SU-DHL-6 (cell line): ENCODE measurements around the gene KITLG.

Source experiments
- H2AFZ ChIP-seq: fragments of 200-600 bp; sonication (generic); 2 replicates; pipeline ENCODE4 v1.6.1; 2014; ENCODE audit warnings: low read depth, mild to moderate bottlenecking, moderate library complexity, mixed read lengths, antibody characterized with exemption, low read length; ENCODE audit not compliant: severe bottlenecking
- H3F3A ChIP-seq: fragments of 200-600 bp; shearing (Covaris generic); 2 replicates; pipeline ENCODE4 v1.6.0; 2016; ENCODE audit warnings: antibody characterized with exemption, mild to moderate bottlenecking; ENCODE audit not compliant: insufficient read depth
- H3K27ac ChIP-seq: fragments of 200-600 bp; sonication (generic); 2 replicates; pipeline ENCODE4 v1.5.1; 2016; ENCODE audit warnings: low read depth, mild to moderate bottlenecking, low read length, moderate library complexity, mixed read lengths
- H3K27me3 ChIP-seq: fragments of 200-600 bp; sonication (generic), shearing (Covaris generic); 2 replicates; pipeline ENCODE4 v1.6.0; 2014; ENCODE audit warnings: mild to moderate bottlenecking, low read length
- H3K36me3 ChIP-seq: fragments of 200-600 bp; sonication (generic); 2 replicates; pipeline ENCODE4 v1.6.1; 2014; ENCODE audit warnings: mild to moderate bottlenecking, low read length, mixed read lengths
- H3K4me2 ChIP-seq: fragments of 300-600, 200-600 bp; shearing (Covaris generic), sonication (generic); 2 replicates; pipeline ENCODE4 v1.6.0; 2014; ENCODE audit warnings: low read length, low read depth, mild to moderate bottlenecking; ENCODE audit not compliant: poor library complexity, severe bottlenecking
- H3K4me3 ChIP-seq: fragments of 200-600 bp; sonication (generic); 2 replicates; pipeline ENCODE4 v1.5.1; 2014; ENCODE audit warnings: antibody characterized with exemption, low read length, mild to moderate bottlenecking, mixed read lengths; ENCODE audit not compliant: insufficient read depth, poor library complexity, severe bottlenecking
- H3K79me2 ChIP-seq: fragments of 200-600 bp; sonication (generic); 2 replicates; pipeline ENCODE4 v1.6.1; 2014; ENCODE audit warnings: mild to moderate bottlenecking, low read length, moderate library complexity; ENCODE audit not compliant: insufficient read depth
- H3K9ac ChIP-seq: fragments of 200-600 bp; sonication (generic); 2 replicates; pipeline ENCODE4 v1.7.0; 2014; ENCODE audit warnings: mild to moderate bottlenecking, low read length
- H3K9me2 ChIP-seq: fragments of 200-600 bp; sonication (generic); replicated peaks from 2 replicates; pipeline ENCODE4 v1.6.1; 2014; ENCODE audit warnings: low read length; ENCODE audit not compliant: insufficient read depth
- H3K9me3 ChIP-seq: fragments of 200-600 bp; sonication (generic); 2 replicates; pipeline ENCODE4 v1.6.1; 2014; ENCODE audit warnings: low read length, mixed read lengths; ENCODE audit not compliant: insufficient read depth
- H4K20me1 ChIP-seq: fragments of 200-600 bp; sonication (generic); 2 replicates; pipeline ENCODE4 v1.6.1; 2014; ENCODE audit warnings: low read depth, mild to moderate bottlenecking, antibody characterized with exemption, low read length, moderate library complexity, mixed read lengths
- EZH2phosphoT487 ChIP-seq: fragments of 200-600 bp; sonication (generic), shearing (Covaris generic); conservative IDR thresholded peaks from 2 replicates; pipeline ENCODE4 v1.6.1; 2018; ENCODE audit warnings: mild to moderate bottlenecking, antibody characterized with exemption, low read length, moderate library complexity, mixed read lengths
- TF ChIP-seq, protein P1 (sequence below): fragments of 200-600 bp; sonication (generic); IDR thresholded peaks from one replicate; pipeline ENCODE4 v1.5.1; 2017; ENCODE audit warnings: antibody characterized with exemption, mild to moderate bottlenecking, low read length, moderate library complexity; ENCODE audit not compliant: insufficient read depth, poor library complexity, severe bottlenecking

KITLG gene

DNA sequence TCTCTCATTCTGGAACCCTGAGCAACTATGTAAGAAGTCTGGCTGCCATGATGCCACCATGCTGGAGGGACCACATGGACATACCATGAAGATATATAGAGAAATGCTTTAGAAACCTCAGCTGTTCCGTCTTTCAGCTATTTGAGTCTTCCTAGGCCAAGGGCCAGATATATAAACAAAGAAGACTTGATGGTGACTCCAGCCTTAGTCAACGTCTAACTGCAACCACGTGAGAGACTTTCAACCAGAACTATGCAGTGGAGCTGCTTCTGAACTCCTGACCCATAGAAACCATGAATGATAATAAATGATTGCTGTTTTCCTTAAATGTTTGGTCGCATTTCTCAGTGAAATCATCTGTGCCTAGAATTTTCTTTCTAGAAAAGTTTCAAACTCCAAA lies 20.0 kb upstream of the KITLG start:
- H3K4me2 ChIP-seq, result no peak overlapping the region

DNA sequence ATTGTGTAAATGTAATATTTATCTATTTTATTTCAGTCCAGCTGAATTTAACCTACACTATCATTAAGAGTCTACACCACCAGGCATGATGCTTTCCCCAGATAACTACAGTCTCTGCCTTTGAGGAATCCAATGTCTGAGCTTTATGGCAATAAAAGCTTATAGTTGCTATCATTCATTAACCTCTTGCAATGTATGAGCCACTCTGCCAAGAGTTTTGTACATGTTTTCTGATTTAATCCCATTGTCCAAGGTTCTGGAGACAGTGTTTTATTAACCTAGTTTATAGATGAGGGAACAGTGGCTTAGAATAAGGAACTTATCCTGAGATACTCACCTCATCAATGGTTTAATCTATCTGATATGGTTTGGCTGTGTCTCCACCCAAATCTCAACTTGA lies 17.1 kb upstream of the KITLG start:
- no peaks in the 10 kb centered on the region for H3K36me3 ChIP-seq
- H3K9ac ChIP-seq, result no peak overlapping the region
- peaks cover 4% of the 10 kb centered on the region; the same call in 1 of the 2 replicates for H3K9me2 ChIP-seq
- no peaks in the 10 kb centered on the region for H3F3A ChIP-seq
- no peaks in the 10 kb centered on the region for H3K9me3 ChIP-seq
- H2AFZ ChIP-seq, result no peak overlapping the region
- no peak overlapping the region for H3K4me3 ChIP-seq
- H3K4me2 ChIP-seq, result no peak overlapping the region
- no peaks in the 10 kb centered on the region for H3K79me2 ChIP-seq
- TF ChIP-seq, protein P1, sequence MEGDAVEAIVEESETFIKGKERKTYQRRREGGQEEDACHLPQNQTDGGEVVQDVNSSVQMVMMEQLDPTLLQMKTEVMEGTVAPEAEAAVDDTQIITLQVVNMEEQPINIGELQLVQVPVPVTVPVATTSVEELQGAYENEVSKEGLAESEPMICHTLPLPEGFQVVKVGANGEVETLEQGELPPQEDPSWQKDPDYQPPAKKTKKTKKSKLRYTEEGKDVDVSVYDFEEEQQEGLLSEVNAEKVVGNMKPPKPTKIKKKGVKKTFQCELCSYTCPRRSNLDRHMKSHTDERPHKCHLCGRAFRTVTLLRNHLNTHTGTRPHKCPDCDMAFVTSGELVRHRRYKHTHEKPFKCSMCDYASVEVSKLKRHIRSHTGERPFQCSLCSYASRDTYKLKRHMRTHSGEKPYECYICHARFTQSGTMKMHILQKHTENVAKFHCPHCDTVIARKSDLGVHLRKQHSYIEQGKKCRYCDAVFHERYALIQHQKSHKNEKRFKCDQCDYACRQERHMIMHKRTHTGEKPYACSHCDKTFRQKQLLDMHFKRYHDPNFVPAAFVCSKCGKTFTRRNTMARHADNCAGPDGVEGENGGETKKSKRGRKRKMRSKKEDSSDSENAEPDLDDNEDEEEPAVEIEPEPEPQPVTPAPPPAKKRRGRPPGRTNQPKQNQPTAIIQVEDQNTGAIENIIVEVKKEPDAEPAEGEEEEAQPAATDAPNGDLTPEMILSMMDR, result no peak
- no peak for TF ChIP-seq EZH2phosphoT487
- no peak overlapping the region for H3K27ac ChIP-seq
- H4K20me1 ChIP-seq, result no peaks in the 10 kb centered on the region
- H3K27me3 ChIP-seq, result no peaks in the 10 kb centered on the region

More for the DNA sequence above, 20.0 kb upstream of the KITLG start:
- Histone ChIP-seq H3K9me2 (no peaks in the 10 kb centered on the region), H3K79me2 (no peaks in the 10 kb centered on the region), H2AFZ (no peak overlapping the region), H3K4me3 (no peak overlapping the region), H3K27ac (no peak overlapping the region), H3K9me3 (no peaks in the 10 kb centered on the region), H3K27me3 (no peaks in the 10 kb centered on the region), H3F3A (no peaks in the 10 kb centered on the region), H4K20me1 (no peaks in the 10 kb centered on the region), H3K9ac (no peak overlapping the region), H3K36me3 (no peaks in the 10 kb centered on the region)
- no peak for TF ChIP-seq EZH2phosphoT487
- TF ChIP-seq, protein P1, result no peak

DNA sequence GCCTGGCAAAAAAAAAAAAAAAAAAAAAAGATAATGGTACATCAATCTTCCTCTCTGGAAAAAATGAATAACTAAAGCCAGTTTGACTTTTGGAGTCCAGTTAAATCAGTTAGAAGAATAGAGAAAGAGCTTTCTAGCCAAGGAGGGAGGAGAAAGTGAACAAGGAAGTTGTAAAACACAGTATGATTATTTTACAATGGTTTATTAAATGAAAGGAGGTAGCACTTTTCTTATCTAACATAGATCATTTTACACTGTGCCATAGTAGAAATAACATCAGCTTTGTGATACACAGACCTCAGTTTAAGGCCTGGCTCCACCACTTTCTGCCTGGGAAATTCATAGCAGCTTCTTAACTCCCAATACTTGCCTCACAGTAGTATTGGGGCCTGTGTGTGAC lies 15.4 kb upstream of the KITLG start:
- Histone ChIP-seq H3K9me2 (peaks cover 4% of the 10 kb centered on the region; the same call in 1 of the 2 replicates), H3K36me3 (no peaks in the 10 kb centered on the region), H3K9ac (no peak overlapping the region), H3F3A (no peaks in the 10 kb centered on the region), H3K4me3 (no peak overlapping the region), H3K4me2 (no peak overlapping the region), H3K9me3 (no peaks in the 10 kb centered on the region), H3K27me3 (no peaks in the 10 kb centered on the region), H2AFZ (no peak overlapping the region), H4K20me1 (no peaks in the 10 kb centered on the region), H3K79me2 (no peaks in the 10 kb centered on the region), H3K27ac (no peak overlapping the region)
- no peak for TF ChIP-seq EZH2phosphoT487
- TF ChIP-seq, protein P1, result no peak
